Adrenal gland (tissue), 12 donors: ENCODE results near the gene LGALS3BP. TPM values are rescaled to one million over a fixed set of nuclear protein-coding genes. Genes with fewer than 3 reads are reported as not detected.

Source experiments
- DNase-seq, 7 donors: peaks; one replicate each; pipeline ENCODE4 v3.0.0-alpha.2; 2019 to 2020
- H3K27ac ChIP-seq, 5 donors: fragments of 200-600 bp; sonication (generic) in 4 of 5; 1 replicate in 3 of 5; 2 replicates in 2 of 5; pipeline versions ENCODE4 v1.5.1 to v1.8.0; 2016 to 2020; ENCODE audit warnings: mild to moderate bottlenecking in 1 of 5
- H3K27me3 ChIP-seq: fragments of 200-600 bp; 2 replicates; pipeline ENCODE4 v1.8.0; 2021
- H3K36me3 ChIP-seq, 2 donors: fragments of 200-600 bp; replicated peaks in 1 of 2; 1 replicate in 1 of 2; 2 replicates in 1 of 2; pipeline versions ENCODE4 v1.5.1 to v1.8.0; 2018 to 2022
- H3K4me1 ChIP-seq, 2 donors: fragments of 200-600 bp; replicated peaks in 1 of 2; 1 replicate in 1 of 2; 2 replicates in 1 of 2; pipeline versions ENCODE4 v1.5.1 to v1.8.0; 2018 to 2021
- H3K4me3 ChIP-seq, 4 donors: fragments of 200-600 bp; sonication (generic) in 3 of 4; one replicate each; pipeline ENCODE4 v1.5.1; 2016 to 2018
- H3K9me3 ChIP-seq, 3 donors: fragments of 200-600 bp; sonication (generic) in 1 of 3; replicated peaks in 1 of 3; 1 replicate in 2 of 3; 2 replicates in 1 of 3; pipeline versions ENCODE4 v1.5.1 to v1.8.0; 2016 to 2021
- POLR2A ChIP-seq, 2 donors: fragments of 450-650 bp; IDR thresholded peaks; one replicate each; pipeline ENCODE4 v1.6.1; 2017; ENCODE audit warnings: antibody characterized with exemption in 2 of 2, mild to moderate bottlenecking in 2 of 2, moderate library complexity in 1 of 2
- WGBS, 4 donors: extraction: QIAGEN DNeasy Blood & Tissue Kit in 2 of 4; methylation state at CpG; one replicate each; pipeline versions ENCODE4 v1.1.5 to v1.1.7; 2013 to 2017; 5-methylcytosine and 5-hydroxymethylcytosine counted together
- intact Hi-C, 2 donors: fragments of 100-400 bp; cut with DNase I; formaldehyde crosslinking; loops; one replicate each; pipeline versions ENCODE4 v1.14.1 to v1.15.0; 2022 to 2023
- polyA plus RNA-seq, 3 donors: library from polyadenylated mRNA; stranded (reverse); fragments of 200-250 nt in 2 of 3; fragments of 350-450 nt in 1 of 3; fragmentation: Illumina TruSeq in 1 of 3; extraction: RNeasy Lipid Tissue Mini Kit (QIAGEN cat#74804) in 1 of 3; gene quantifications; one replicate each; pipeline ENCODE4 v1.2.3, GENCODE V29; 2013 to 2014
- total RNA-seq, 9 donors: library from RNA; depleted of rRNA in 4 of 9; stranded (reverse); fragments of >200 nt in 4 of 9; fragments of 120-200 nt in 1 of 9; fragmentation: NEBNext Ultra II Directional in 1 of 9; extraction: Animal tissue kit (Norgen Biotek cat#: 25700) in 1 of 9; gene quantifications; one replicate each; pipeline versions ENCODE4 v1.1.0 to v1.2.4, GENCODE V29; 2013 to 2023
- TF ChIP-seq, protein P1 (sequence below), 6 experiments: fragments of 450-650 bp in 4 of 6; fragments of 200-600 bp in 2 of 6; sonication (generic) in 1 of 6; IDR thresholded peaks; 1 replicate in 5 of 6; 2 replicates in 1 of 6; pipeline versions ENCODE4 v1.5.1 to v1.8.0; 2016 to 2021; ENCODE audit warnings: antibody characterized with exemption in 6 of 6, mild to moderate bottlenecking in 2 of 6, moderate library complexity in 1 of 6
- donor health status: healthy with polysubstance abuse.
- donor health status: Bipolar disorder and iron deficiency.
- donor health status: DM: yes; HTN: yes; CAD: no.
- donor health status: DM: no; HTN: no; CAD: no.
- donor health status: DM: no; HTN: no; CAD: no.
- donor health status: DM: yes; HTN: yes; CAD: no.

Gene LGALS3BP
- total and polyA plus RNA-seq, 12 donors, result 144 to 1,588 (median 726) TPM

DNA sequence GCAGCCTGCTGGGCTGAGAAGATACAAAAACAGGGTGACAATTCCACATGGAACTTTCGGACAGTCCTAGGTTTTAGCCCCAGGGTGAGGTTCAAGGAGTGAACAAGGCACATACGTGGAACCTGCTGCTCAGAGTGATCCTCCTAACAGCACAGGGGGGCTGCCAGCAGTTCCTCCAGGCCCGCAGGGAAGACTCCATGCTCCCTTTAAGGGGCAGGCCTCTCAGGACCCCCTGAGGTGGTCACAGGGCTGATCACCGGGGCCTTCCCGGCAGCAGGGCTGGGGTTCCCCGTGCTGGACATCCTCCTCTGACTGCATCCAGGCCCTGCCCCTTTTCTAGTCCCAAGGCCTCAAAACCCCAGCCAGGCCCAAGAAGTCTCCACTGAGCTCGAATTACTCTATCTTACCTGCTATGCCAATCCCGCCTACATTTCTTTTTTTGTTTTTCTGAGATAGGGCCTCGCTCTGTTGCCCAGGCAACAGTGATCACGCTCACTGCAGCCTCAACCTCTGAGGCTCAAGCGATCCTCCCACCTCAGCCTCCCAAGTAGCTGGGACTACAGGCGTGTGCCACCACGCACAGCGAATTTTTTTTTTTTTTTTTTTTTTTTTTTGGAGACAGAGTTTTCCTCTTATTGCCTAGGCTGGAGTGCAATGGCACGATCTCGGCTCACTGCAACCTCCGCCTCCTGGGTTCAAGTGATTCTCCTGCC lies 19.5 kb upstream of the LGALS3BP start:
- intact Hi-C loops, result no loop called here
- WGBS, 4 donors, result 82 to 85% (median 84%) methylated on average over 16 to 17 of the region's 17 CpGs
- H3K4me1 ChIP-seq, result peaks cover 24 to 46% of the 10 kb centered on the region in 2 donors
- H3K27me3 ChIP-seq, result no peaks in the 10 kb centered on the region
- peaks cover 0 to 48% of the 10 kb centered on the region in 2 donors for H3K36me3 ChIP-seq
- no peak overlapping the region for H3K4me3 ChIP-seq
- TF ChIP-seq, protein P1, sequence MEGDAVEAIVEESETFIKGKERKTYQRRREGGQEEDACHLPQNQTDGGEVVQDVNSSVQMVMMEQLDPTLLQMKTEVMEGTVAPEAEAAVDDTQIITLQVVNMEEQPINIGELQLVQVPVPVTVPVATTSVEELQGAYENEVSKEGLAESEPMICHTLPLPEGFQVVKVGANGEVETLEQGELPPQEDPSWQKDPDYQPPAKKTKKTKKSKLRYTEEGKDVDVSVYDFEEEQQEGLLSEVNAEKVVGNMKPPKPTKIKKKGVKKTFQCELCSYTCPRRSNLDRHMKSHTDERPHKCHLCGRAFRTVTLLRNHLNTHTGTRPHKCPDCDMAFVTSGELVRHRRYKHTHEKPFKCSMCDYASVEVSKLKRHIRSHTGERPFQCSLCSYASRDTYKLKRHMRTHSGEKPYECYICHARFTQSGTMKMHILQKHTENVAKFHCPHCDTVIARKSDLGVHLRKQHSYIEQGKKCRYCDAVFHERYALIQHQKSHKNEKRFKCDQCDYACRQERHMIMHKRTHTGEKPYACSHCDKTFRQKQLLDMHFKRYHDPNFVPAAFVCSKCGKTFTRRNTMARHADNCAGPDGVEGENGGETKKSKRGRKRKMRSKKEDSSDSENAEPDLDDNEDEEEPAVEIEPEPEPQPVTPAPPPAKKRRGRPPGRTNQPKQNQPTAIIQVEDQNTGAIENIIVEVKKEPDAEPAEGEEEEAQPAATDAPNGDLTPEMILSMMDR (IDR thresholded peaks at IDR 0.05), result no peak
- TF ChIP-seq POLR2A (IDR thresholded peaks at IDR 0.05), result no peak
- peak in 6 of 7 donors; percentile 15 to 47 (median 24) for DNase-seq
- no peaks in the 10 kb centered on the region for H3K9me3 ChIP-seq
- H3K27ac ChIP-seq, result peak overlapping the region in 4 of 5 donors; percentile 30 to 77 (median 58)

DNA sequence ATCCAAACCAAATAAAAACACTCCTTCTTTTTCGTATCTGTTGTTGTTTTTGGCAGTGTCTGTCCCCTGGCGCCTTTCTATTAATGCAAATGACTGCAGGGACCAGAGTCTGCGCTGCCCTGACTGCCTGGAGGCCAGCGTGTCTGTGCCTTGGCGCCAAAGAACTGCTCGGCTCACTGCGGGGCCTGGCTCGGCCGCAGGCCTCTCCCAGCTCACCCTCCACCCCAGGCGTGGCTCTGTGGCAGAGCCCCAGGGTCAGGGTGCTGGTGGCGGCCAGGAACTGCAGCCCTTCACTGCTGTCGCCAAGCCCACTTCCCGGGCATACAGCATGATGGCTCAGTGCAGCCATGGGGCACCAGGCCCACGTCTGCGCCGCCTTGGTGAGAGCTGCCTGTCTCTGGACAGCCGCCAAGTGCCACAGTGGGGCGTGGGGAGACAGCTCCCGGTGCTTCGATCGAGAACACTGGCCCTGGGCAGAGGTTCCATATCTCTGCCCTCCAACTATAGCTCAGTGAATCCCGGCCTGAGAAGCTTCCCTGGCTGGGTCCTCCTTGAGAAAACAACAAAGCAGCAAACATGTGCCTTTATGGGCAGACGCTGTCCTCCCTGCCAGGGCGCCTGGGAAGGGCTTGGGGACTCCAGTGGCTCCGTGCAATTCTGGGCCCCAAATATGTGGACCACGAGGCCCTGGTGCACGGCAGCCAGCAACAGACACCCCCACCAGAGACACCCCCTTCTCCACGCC lies 18.8 kb upstream of the LGALS3BP start:
- H3K4me3 ChIP-seq, result no peak overlapping the region
- no peak for TF ChIP-seq POLR2A (IDR thresholded peaks at IDR 0.05)
- TF ChIP-seq, protein P1 (IDR thresholded peaks at IDR 0.05), result peak in 2 of 6 experiments; percentile 29 to 43
- peaks cover 0 to 53% of the 10 kb centered on the region in 2 donors for H3K36me3 ChIP-seq
- DNase-seq, result peak; percentile 60 to 85 (median 76)
- WGBS, 4 donors, result 40 to 65% (median 53%) methylated on average over 9 to 28 of the region's 28 CpGs
- no peaks in the 10 kb centered on the region for H3K27me3 ChIP-seq
- H3K4me1 ChIP-seq, result peaks cover 24 to 46% of the 10 kb centered on the region in 2 donors
- peak overlapping the region in 4 of 5 donors; percentile 30 to 77 (median 58) for H3K27ac ChIP-seq
- H3K9me3 ChIP-seq, result no peaks in the 10 kb centered on the region
- intact Hi-C loops, result no loop called here

DNA sequence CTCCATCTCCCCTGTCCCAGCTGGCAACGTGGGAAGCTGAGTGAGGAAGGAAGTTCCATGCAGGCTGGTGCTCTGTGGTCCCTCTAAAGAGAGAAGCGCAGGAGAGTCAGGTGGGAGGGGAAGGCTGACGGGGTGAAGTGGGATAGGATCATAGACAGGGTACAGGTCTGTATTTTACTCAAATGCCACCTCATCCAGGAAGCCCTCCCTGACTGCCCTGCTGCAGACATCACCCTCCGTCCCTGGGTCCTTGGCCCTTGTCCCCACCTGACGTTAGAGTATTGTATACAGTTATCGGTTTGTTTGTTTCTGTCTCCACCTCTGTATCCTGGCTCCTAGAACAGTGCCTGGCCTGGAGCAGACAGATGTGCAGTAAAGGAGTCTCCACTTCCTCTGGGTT lies 18.2 kb upstream of the LGALS3BP start:
- intact Hi-C loops, result no loop called here
- Histone ChIP-seq H3K4me1 (peaks cover 24 to 46% of the 10 kb centered on the region in 2 donors), H3K4me3 (no peak overlapping the region), H3K9me3 (no peaks in the 10 kb centered on the region), H3K27ac (peak overlapping the region in 3 of 5 donors; percentile 46 to 77 (median 71)), H3K36me3 (peaks cover 0 to 54% of the 10 kb centered on the region in 2 donors), H3K27me3 (no peaks in the 10 kb centered on the region)
- TF ChIP-seq POLR2A (IDR thresholded peaks at IDR 0.05), result no peak
- TF ChIP-seq, protein P1 (IDR thresholded peaks at IDR 0.05), result no peak
- WGBS, 4 donors, result 66 to 76% (median 69%) methylated on average over 6 of the region's 6 CpGs
- DNase-seq, result peak in 4 of 7 donors; percentile 6 to 48 (median 16)

DNA sequence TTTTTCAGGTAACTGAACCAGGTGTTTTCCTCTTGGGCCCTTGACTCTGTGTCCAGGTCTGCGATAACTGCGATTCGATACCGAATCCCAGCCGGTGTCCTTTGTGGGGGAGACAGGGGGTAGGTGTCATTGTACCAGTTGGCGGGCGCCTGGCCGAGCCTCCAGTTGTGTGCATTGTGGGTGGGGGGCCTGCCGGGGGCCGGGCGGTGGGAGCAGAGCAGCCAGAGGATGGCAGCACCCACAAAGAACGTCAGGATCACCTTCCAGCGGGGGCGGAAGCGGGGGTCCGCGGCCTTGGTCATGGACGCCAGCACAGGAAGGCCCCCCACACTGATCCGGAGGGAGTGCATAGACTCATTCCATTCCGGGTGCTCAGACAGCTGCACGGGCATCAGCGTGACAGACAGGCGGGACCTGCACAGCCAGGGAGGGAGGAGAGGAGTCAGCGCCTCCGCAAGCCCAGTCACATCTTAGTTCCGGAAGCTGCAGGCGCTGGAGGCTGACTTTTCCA lies 17.6 kb upstream of the LGALS3BP start:
- 90 to 97% (median 95%) methylated on average over 12 to 27 of the region's 27 CpGs for WGBS, 4 donors
- Histone ChIP-seq H3K4me1 (peaks cover 24 to 46% of the 10 kb centered on the region in 2 donors), H3K27ac (peak overlapping the region in 2 of 5 donors; percentile 77 to 79), H3K4me3 (no peak overlapping the region), H3K36me3 (peaks cover 0 to 60% of the 10 kb centered on the region in 2 donors), H3K27me3 (no peaks in the 10 kb centered on the region), H3K9me3 (no peaks in the 10 kb centered on the region)
- DNase-seq, result peak in 4 of 7 donors; percentile 11 to 28 (median 20)
- intact Hi-C loops, result no loop called here
- TF ChIP-seq POLR2A (IDR thresholded peaks at IDR 0.05), result no peak
- TF ChIP-seq, protein P1 (IDR thresholded peaks at IDR 0.05), result no peak
